T-helper 2 cell treated with Interferon-gamma antibody and Interleukin-4, amounts not matched to agents 100 ng/mL and 5 ng/mL, for 36 hours (primary cell): ENCODE measurements around the gene HOXD9. TPM values are rescaled to one million over a fixed set of nuclear protein-coding genes. Genes with fewer than 3 reads are reported as not detected.

Experiments
- intact Hi-C: fragments of 100-400 bp; cut with micrococcal nuclease; formaldehyde crosslinking; loops from one replicate; pipeline ENCODE4 v1.15.1; 2023
- total RNA-seq: library from RNA; stranded (reverse); gene quantifications from 2 replicates; pipeline ENCODE4 v1.2.3, GENCODE V29; 2022

HOXD9 gene
- total RNA-seq, 1 donor from 2014 or later, result not detected

DNA sequence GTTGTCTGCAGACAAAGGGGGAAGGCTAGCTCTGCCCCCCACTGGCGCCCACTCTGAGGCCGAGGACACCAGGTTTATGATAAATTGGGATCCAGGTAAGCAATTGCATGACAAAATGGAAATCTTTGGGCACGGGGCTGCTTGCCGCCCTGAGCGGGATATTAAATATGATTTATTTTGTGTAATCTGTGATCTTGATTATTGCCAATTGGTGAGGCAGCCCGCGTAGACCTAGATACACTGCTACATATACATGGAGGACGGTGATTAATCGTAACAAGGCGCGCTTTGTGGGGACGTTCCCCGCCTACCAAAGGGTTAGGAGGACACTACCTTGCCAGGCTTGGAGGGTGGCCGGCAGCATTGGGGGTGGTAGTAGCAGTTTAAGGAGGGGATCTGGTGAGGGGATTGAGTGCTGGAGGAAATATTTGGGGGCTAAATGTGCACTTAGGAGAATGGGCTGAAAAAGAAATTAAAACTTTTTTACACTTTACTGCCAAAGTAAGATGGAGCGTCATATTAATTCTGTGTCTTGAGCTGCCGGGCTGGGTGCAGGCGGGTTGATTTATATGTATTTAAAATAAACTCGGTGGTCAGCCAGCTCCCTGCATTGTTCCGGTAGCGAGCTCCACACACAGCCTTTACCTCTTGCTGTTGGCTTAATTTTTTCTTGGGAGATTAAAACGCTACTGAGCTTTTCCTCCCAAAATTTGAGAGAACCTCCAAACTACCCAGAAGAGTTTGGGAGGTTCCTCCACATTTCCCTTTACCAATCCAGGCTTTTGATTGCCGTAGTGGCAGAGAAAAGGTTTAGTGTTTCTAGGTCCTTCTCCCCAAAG, 38.7 kb downstream of the HOXD9 start:
- intact Hi-C loops, result loop anchor here (2.0 kb wide), 1 partner anchor 38 kb away; the partner anchor contains the start of gene HOXD9

DNA sequence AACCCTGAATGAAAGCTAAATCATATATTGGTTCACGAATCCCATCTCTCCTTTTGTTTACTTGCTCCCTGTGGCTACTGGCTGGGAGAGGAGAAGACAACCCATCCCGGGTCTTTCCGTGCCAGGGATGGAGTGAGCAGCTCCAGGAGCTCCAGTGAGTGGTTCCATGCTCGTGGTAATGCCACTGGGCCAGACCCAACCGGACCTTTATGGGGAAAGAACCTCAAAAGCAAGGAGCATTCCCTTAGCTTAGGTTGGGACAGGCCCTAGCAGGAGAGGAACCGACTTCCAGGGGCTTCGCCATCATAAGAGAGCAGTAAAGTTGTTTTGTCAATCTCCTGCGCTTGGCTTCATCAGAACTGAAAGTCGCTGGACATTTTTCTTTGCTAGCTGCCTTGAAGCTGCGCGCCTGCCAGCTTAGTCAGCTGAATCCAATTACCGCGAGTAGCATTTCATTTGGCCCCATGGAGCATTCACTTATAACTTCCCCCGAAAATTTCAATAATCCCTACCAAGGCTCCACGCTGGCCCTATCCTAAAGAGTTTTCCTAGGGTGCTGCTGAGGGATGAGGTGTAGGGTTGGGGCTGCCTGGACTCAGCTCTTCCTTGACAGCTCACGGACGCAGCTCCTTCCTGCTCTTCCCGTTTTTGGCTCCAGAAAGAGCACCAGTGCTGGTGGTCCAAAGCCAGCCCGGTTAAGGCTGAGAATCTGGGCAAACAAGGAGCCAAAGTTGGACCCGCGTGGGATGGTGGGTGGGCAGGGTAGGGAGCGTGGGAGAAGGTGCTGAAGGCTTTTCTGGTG, 39.5 kb downstream of the HOXD9 start:
- intact Hi-C loops, result loop anchor here (2.0 kb wide), 1 partner anchor 39 kb away; the partner anchor contains the start of gene HOXD9

- intact Hi-C loops, result no loop called here
These were observed 40.6 kb downstream of the HOXD9 start for GRCh38 chr2:176162911-176163671.

GRCh38 chr2:176163672-176164056, 41.1 kb downstream of the HOXD9 start:
- intact Hi-C loops, result no loop called here

DNA sequence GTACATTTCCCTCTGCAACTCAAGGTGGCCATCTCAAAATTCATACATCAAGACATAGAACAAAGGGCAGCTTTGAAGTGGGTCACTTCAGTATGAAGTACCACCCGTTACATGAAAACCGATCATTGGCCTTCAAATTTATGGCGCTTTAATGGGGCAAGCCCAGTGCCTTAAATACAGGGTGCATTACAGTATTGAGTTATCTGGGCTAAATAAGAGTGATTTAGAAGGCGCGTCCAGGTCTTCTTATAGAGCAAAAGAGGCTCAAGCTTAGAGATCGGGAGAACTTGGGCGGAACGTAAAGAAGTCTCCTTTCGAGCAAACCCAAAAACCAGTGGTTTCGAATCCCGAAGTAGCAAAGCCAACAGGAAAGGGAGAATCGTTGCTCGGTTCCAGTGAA, 41.7 kb downstream of the HOXD9 start:
- intact Hi-C loops, result no loop called here

GRCh38 chr2:176164611-176165369, 42.3 kb downstream of the HOXD9 start:
- intact Hi-C loops, result no loop called here

GRCh38 chr2:176165370-176166050, 43.0 kb downstream of the HOXD9 start:
- intact Hi-C loops, result no loop called here

GRCh38 chr2:176166272-176166671, 43.8 kb downstream of the HOXD9 start:
- intact Hi-C loops, result no loop called here

- intact Hi-C loops, result no loop called here
These were observed 44.9 kb downstream of the HOXD9 start for GRCh38 chr2:176167398-176167797.

DNA sequence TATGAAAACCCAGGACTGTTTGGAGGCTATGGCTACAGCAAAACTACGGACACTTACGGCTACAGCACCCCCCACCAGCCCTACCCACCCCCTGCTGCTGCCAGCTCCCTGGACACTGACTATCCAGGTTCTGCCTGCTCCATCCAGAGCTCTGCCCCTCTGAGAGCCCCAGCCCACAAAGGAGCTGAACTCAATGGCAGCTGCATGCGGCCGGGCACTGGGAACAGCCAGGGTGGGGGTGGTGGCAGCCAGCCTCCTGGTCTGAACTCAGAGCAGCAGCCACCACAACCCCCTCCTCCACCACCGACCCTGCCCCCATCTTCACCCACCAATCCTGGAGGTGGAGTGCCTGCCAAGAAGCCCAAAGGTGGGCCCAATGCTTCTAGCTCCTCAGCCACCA, 46.7 kb downstream of the HOXD9 start:
- intact Hi-C loops, result no loop called here

DNA sequence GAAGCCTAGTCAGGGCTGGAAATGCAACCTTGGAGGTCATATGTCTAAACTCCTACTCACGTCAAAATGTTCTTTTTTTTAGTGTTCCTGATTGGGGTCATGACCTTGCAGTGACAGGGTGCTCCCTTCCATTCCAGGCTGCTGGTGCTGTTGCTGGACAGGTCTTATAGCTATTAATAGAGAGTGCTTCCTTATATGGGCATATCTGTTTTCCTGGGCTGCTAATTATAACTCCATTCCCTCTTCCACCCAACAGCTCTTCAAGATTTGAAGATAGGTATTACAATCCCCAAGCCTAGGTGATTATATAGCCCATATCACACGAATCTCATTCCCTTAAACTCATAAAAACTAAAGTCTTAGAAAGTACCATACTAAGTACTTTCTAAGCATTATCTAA, 47.2 kb downstream of the HOXD9 start:
- intact Hi-C loops, result no loop called here

- intact Hi-C loops, result no loop called here
These were observed 48.2 kb downstream of the HOXD9 start for GRCh38 chr2:176170602-176171305.

- intact Hi-C loops, result no loop called here
These were observed 49.0 kb downstream of the HOXD9 start for GRCh38 chr2:176171351-176172006.

DNA sequence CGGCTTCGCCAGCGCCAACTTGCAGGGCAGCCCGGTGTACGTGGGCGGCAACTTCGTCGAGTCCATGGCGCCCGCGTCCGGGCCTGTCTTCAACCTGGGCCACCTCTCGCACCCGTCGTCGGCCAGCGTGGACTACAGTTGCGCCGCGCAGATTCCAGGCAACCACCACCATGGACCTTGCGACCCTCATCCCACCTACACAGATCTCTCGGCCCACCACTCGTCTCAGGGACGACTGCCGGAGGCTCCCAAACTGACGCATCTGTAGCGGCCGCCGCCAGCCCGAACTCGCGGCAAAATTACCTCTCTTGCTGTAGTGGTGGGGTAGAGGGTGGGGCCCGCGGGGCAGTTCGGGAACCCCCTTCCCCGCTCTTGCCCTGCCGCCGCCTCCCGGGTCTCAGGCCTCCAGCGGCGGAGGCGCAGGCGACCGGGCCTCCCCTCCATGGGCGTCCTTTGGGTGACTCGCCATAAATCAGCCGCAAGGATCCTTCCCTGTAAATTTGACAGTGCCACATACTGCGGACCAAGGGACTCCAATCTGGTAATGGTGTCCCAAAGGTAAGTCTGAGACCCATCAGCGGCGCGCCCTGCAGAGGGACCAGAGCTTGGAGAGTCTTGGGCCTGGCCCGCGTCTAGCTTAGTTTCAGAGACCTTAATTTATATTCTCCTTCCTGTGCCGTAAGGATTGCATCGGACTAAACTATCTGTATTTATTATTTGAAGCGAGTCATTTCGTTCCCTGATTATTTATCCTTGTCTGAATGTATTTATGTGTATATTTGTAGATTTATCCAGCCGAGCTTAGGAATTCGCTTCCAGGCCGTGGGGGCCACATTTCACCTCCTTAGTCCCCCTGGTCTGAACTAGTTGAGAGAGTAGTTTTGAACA, 49.7 kb downstream of the HOXD9 start:
- intact Hi-C loops, result no loop called here

- intact Hi-C loops, result no loop called here
These were observed 50.5 kb downstream of the HOXD9 start for GRCh38 chr2:176172895-176173566.

GRCh38 chr2:176173567-176174381, 51.3 kb downstream of the HOXD9 start:
- intact Hi-C loops, result no loop called here

DNA sequence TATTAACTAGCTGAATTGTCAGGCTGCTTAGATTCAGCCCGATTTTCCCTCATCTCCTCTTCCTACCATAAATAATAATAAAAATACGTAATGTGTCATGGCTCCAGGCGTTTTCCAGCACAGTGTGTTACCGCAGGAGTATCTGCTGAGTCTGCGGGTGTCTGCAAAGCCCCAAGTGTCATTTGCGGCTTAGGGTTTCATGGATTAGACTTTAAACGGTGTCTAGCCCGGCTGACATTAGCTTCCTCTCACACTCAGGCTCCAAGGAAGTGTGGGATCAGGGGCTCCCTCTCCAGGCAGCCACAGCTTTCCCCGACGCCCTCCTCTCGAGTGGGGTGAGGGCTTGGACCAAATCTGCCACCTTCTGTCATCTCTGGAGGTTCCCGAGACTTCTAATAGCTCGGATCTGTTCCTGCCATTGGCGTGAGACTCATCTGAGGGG, 51.9 kb downstream of the HOXD9 start:
- intact Hi-C loops, result no loop called here
